CD4-positive, alpha-beta T cell treated with Interleukin-21 for 1 hour (primary cell): Measurements from ENCODE around the gene NIT1.
"Not testable (repeated sequence)": the region's sequence is repeated elsewhere in the genome, so short reads cannot be mapped to it uniquely, and the experiment has no call there.

Experiments
- DNase-seq: peaks from one replicate; pipeline ENCODE4 v3.0.0-alpha.2; 2020

Gene NIT1

GRCh38 chr1:161115961-161116360 lies 1.9 kb upstream of the NIT1 start:
- DNase-seq: not testable (repeated sequence)

GRCh38 chr1:161119092-161119903 lies 1.4 kb downstream of the NIT1 start:
- DNase-seq: peak; percentile 84

GRCh38 chr1:161121042-161121650 lies 3.2 kb downstream of the NIT1 start:
- DNase-seq: no peak

GRCh38 chr1:161121834-161122233 lies 3.9 kb downstream of the NIT1 start:
- DNase-seq: no peak

- DNase-seq: no peak
Measured at GRCh38 chr1:161122967-161123366, 5.1 kb downstream of the NIT1 start.

- DNase-seq: no peak
Measured at GRCh38 chr1:161127649-161128048, 9.7 kb downstream of the NIT1 start.

- DNase-seq: no peak
Measured at GRCh38 chr1:161128591-161129420, 10.9 kb downstream of the NIT1 start.

- DNase-seq: no peak
Measured at GRCh38 chr1:161130266-161130665, 12.4 kb downstream of the NIT1 start.

- peak; percentile 31 for DNase-seq
Measured at GRCh38 chr1:161131523-161132409, 13.9 kb downstream of the NIT1 start.

- DNase-seq: peak; percentile 97
Measured at GRCh38 chr1:161132410-161133219, 14.7 kb downstream of the NIT1 start, which contains the start of gene DEDD. DEDD (minus strand) TSS chr1:161132667; CDS start chr1:161124462, 8,205 bp downstream.

- DNase-seq: no peak
Measured at GRCh38 chr1:161133220-161133740, 15.4 kb downstream of the NIT1 start.

GRCh38 chr1:161137881-161138280 lies 20.0 kb downstream of the NIT1 start:
- no peak for DNase-seq

- no peak for DNase-seq
Measured at GRCh38 chr1:161138431-161138830, 20.5 kb downstream of the NIT1 start.

GRCh38 chr1:161139766-161140165 lies 21.9 kb downstream of the NIT1 start:
- peak; percentile 67 for DNase-seq

GRCh38 chr1:161140755-161141400 lies 23.0 kb downstream of the NIT1 start:
- DNase-seq: no peak

- DNase-seq: no peak
Measured at GRCh38 chr1:161145832-161146231, 27.9 kb downstream of the NIT1 start.

GRCh38 chr1:161153176-161153575 lies 35.3 kb downstream of the NIT1 start:
- no peak for DNase-seq

- peak; percentile 92 for DNase-seq
Measured at GRCh38 chr1:161153682-161154337, 35.9 kb downstream of the NIT1 start, which contains the start of gene UFC1. UFC1 (plus strand) TSS chr1:161153978; CDS start chr1:161153998, 20 bp downstream.

GRCh38 chr1:161157867-161158266 lies 40.0 kb downstream of the NIT1 start:
- DNase-seq: no peak
